Measurements from ENCODE around the gene TRPC4AP. TPM values are rescaled to one million over a fixed set of nuclear protein-coding genes. Genes with fewer than 3 reads are reported as not detected.

Gene TRPC4AP
- total RNA-seq, 2 experiments from 2014 or later, result 48.2 to 49.1 TPM

DNA sequence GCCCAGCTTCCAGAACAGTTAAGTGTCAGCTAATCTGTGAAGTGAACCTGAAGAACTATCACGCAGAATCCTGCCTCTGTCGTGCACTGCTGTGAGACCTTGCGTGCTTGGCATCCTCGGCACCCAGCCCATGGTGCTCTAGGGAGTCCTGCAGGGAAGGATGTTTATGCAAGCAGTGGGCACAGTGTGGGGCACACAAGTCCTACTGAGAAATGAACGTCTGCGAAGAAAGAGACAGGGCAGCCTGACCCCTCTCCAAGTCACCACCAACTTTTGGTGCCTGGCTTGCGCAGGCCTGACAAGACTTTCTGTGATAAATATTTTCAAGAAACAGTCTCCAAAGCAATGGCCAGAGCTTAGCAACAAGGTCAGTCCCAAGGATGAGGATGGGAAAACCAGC lies 69.0 kb downstream of the TRPC4AP start:
- ChIA-PET CTCF (no interaction called here), POLR2A (interaction anchor here (0.6 kb wide), 1 partner anchor 67 kb away, joined by 4 read pairs; no protein-coding TSS in a partner anchor)

GRCh38 chr20:35021831-35022230 lies 70.8 kb downstream of the TRPC4AP start:
- CTCF ChIA-PET, result no interaction called here
- POLR2A ChIA-PET, result no interaction called here

- ChIA-PET CTCF (no interaction called here), POLR2A (no interaction called here)
Observed at GRCh38 chr20:35021063-35021462, 71.5 kb downstream of the TRPC4AP start.

DNA sequence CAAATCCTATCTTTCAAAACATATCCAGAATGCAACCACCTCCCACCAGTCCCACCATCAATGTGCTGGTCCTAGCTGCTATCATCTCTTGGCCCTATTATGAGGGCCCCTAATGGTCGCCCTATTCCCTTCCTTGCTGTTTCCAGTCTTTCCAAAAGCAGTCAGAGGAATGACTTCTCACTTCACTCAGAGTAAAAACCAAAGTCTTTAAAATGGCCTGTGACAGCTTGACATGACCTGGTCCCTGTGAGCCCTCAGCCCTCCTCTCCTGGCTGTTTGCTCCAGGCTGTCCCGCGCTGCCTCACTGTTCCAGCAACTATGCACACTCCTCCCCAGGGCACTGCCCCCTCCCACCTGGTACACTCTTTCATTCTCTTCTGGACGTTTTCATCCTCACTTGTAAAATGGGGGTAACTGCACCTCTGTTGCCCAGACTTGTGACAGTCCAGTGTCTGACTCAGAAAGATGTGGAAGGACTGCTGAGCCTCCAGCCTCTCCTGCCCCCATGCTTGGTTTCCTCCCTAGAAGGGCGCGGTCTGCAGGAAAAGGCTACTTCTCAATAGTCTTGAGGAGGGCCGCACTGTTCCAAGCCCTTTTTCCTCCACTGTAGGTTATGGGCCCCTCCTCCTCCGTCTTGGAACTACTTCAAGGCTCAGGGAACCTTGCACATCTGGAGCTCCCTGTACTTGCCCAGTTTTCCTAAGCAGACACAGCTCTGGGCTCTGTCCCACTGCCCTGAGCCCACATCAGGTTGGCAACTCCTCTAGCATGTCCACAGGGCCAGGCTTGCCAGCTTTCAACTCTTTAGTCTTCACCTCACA lies 72.3 kb downstream of the TRPC4AP start:
- CTCF ChIA-PET, result interaction anchor here (0.7 kb wide), 1 partner anchor 76 kb away, joined by 3 read pairs; no protein-coding TSS in a partner anchor
- POLR2A ChIA-PET, result no interaction called here

DNA sequence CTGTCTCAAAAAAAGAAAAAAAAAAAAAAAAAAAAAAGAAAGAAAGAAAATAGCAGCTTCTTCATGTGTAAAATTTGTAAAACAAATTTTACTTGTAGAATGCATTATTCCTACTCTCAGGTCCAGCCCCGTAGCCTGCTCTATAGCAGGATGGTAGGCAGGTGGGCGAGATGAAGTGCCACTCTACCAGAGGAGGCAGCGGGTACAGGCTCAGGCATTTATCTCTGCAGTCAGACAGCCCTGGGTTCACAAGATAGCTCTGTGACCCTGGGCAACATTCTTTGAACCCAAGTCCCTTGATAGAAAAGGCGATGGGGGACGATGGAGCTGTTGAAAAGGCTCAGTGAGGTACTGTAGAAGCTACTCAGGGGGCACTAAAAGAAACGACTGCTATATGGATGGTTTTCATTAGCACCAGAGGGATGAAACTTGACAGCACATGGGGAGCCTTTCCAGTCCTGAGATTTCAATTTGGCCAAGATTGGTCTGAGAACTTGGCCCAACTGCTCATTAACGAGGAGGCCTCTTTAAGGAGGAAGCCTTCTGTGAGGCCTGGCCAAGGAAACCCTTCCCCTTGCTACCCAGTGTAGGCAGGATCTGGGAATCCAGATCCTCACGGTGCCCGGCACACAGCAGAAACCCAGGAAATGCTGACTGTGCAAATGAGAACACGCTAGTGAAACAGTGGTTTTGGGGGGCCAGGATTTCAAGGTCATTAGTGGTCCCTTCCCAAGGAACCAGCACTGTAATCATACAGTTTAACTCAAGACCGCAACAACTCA lies 73.8 kb downstream of the TRPC4AP start:
- CTCF ChIA-PET, result no interaction called here
- POLR2A ChIA-PET, result no interaction called here

GRCh38 chr20:35017099-35017835 lies 75.3 kb downstream of the TRPC4AP start:
- POLR2A ChIA-PET, result no interaction called here
- CTCF ChIA-PET, result no interaction called here

GRCh38 chr20:35015863-35016193 lies 76.8 kb downstream of the TRPC4AP start:
- POLR2A ChIA-PET, result no interaction called here

GRCh38 chr20:35014537-35014936 lies 78.1 kb downstream of the TRPC4AP start:
- CTCF ChIA-PET, result interaction anchor here (0.6 kb wide), 1 partner anchor 12 kb away, joined by 3 read pairs; no protein-coding TSS in a partner anchor
- POLR2A ChIA-PET, result no interaction called here

More at GRCh38 chr20:35015863-35016193, 76.8 kb downstream of the TRPC4AP start:
- CTCF ChIA-PET, result interaction anchor here (1.0 kb wide), 1 partner anchor 21 kb away, joined by 3 read pairs; no protein-coding TSS in a partner anchor

DNA sequence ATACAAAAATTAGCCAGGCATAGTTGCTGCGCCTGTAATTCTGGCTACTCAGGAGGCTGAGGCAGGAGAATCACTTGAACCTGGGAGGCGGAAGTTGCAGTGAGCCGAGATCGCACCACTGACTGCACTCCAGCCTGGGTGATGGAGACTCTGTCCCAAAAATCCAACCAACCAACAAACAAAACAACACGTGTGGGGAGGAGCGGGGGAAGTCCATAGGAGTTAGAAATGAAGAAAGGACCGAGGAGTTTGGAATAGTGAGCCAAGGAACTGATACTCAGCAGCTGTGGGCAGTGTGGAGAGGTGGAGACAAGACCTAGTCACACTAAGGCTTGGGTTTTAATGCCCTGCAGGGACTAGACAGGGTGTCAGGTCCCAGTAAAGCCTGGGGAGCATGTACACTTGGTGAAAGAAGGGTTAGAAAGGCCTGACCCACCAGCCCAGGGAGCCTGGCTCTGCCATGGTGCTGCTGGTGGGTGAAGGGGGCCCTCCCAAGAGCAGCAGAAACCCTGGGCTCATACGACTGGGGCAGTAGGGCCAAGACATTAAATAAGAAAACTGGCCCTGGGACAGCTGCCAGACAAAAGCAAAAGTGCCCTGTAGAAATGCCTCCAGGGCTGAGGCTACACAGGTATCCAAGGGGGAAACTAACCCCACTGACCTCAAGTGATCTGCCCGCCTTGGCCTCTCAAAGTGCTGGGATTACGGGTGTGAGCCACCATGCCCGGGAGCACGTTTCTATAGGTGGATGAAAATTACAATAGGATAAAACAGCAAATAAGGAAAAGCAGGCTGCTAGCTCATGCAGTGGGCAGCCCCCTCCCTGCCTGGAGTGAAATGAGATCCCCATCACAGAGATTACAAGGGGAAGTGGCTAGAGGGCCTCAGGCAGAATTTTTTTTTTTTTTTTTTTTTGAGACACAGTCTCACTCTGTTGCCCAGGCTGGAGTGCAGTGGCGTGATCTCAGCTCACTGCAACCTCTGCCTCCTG lies 78.9 kb downstream of the TRPC4AP start:
- POLR2A ChIA-PET, result no interaction called here

GRCh38 chr20:35012227-35013069 lies 80.2 kb downstream of the TRPC4AP start:
- ChIA-PET POLR2A (no interaction called here), CTCF (no interaction called here)

More for the DNA sequence above, 78.9 kb downstream of the TRPC4AP start:
- CTCF ChIA-PET, result no interaction called here

DNA sequence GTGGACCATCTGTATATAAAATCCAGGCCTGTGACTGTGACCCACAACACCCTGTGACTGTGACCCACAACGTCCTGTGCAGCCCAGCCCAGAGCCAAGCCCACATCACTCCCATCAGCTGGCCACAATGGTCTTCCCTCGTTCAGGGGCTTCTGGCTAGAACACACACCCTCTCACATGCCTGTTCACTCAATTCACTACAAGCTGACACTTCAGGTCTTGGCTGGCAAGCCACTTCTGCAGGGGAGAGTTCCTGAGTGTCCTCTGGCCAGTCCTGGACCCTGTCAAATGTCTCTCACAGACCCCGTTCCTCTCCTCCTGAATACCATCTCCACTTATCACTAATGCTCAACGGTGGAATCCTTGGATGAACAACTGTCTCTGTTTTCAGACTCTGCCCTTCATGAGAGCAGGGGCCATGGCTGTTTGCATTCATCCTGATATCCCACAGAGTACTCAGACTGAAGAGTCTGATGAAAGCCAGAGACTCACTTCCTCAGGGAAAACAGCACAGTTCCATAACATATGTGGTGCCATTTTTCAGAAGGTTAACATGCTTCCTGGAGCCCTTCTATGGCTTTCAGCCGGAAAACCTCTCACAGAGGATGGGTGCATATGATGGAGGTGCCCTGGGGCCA lies 80.9 kb downstream of the TRPC4AP start:
- ChIA-PET CTCF (interaction anchor here (1.2 kb wide), 1 partner anchor 84 kb away, joined by 4 read pairs; no protein-coding TSS in a partner anchor), POLR2A (interaction anchor here (0.7 kb wide), 1 partner anchor 43 kb away, joined by 3 read pairs; no protein-coding TSS in a partner anchor)

GRCh38 chr20:35010405-35011192 lies 82.0 kb downstream of the TRPC4AP start:
- CTCF ChIA-PET, result interaction anchor here (1.2 kb wide), 1 partner anchor 86 kb away, joined by 4 read pairs; no protein-coding TSS in a partner anchor
- POLR2A ChIA-PET, result interaction anchor here (0.7 kb wide), 1 partner anchor 45 kb away, joined by 3 read pairs; no protein-coding TSS in a partner anchor

- ChIA-PET CTCF (no interaction called here), POLR2A (no interaction called here)
Observed at GRCh38 chr20:35009665-35010328, 82.8 kb downstream of the TRPC4AP start.

GRCh38 chr20:35008411-35009342 lies 83.9 kb downstream of the TRPC4AP start:
- ChIA-PET CTCF (interaction anchor here (0.6 kb wide), 1 partner anchor 88 kb away, joined by 3 read pairs; no protein-coding TSS in a partner anchor), POLR2A (no interaction called here)

- ChIA-PET CTCF (no interaction called here), POLR2A (no interaction called here)
Observed at GRCh38 chr20:35007891-35008290, 84.7 kb downstream of the TRPC4AP start.

All from activated CD8-positive, alpha-beta memory T cell treated with anti-CD3 and anti-CD28 coated beads for 36 hours (primary cell).